AG09319 (cell line): ENCODE results near the gene CHRNG.
A peak's percentile ranks its signal among the peaks of the same experiment; 100 is the strongest.

Experiments used
- DNase-seq: peaks from one replicate; pipeline ENCODE4 v3.0.0-alpha.2; 2010; ENCODE audit warnings: low read depth; ENCODE audit errors: extremely low read depth
- TF ChIP-seq, protein P1 (sequence below): IDR thresholded peaks from 2 replicates; pipeline ENCODE4 v1.5.1; 2011; ENCODE audit warnings: low read depth, mild to moderate bottlenecking, inconsistent platforms, low read length, moderate library complexity

Gene CHRNG

DNA sequence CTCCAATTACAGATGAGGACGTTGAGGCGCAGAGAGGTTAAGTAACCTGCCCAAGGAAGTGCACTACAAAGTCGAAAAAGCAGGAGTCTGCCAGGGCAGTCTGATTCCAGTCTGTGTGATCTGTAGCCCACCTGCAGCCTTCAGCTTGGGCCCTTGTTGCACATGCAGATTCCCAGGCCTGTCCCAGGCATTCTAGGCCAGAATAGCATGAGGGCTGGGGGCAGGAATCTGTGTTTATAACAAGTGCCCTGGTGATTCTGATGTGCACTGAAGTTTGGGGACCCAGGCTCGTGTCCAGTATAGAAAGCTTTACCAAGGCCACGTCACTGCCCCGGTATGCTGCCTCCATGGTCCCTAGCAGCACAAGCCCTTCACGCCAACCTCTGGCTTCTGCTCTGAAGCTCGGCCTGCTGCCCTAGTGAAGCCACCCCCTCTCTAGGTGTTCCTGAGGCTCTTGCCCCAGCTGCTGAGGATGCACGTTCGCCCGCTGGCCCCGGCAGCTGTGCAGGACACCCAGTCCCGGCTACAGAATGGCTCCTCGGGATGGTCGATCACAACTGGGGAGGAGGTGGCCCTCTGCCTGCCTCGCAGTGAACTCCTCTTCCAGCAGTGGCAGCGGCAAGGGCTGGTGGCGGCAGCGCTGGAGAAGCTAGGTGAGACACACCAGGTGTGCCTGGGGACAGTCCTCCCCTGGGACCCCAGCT, 4.6 kb downstream of the CHRNG start:
- TF ChIP-seq, protein P1, sequence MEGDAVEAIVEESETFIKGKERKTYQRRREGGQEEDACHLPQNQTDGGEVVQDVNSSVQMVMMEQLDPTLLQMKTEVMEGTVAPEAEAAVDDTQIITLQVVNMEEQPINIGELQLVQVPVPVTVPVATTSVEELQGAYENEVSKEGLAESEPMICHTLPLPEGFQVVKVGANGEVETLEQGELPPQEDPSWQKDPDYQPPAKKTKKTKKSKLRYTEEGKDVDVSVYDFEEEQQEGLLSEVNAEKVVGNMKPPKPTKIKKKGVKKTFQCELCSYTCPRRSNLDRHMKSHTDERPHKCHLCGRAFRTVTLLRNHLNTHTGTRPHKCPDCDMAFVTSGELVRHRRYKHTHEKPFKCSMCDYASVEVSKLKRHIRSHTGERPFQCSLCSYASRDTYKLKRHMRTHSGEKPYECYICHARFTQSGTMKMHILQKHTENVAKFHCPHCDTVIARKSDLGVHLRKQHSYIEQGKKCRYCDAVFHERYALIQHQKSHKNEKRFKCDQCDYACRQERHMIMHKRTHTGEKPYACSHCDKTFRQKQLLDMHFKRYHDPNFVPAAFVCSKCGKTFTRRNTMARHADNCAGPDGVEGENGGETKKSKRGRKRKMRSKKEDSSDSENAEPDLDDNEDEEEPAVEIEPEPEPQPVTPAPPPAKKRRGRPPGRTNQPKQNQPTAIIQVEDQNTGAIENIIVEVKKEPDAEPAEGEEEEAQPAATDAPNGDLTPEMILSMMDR, result no peak
- DNase-seq, result no peak

DNA sequence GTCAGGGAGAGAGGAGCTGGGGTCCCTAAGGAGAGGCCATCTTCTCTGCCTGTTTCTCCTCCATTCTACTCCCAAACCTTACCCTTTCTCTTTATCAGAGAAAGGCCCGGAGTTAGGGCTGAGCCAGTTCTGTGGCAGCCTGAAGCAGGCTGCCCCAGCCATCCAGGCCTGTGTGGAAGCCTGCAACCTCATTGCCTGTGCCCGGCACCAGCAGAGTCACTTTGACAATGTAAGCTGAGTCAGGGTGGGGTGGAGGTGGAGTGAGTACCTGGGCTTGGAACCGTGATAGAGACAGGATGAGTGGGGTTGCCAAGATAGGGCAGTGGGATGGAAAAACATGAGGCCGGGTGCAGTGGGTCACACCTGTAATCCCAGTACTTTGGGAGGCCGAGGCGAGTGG, 5.2 kb downstream of the CHRNG start:
- TF ChIP-seq, protein P1, result no peak
- no peak for DNase-seq

DNA sequence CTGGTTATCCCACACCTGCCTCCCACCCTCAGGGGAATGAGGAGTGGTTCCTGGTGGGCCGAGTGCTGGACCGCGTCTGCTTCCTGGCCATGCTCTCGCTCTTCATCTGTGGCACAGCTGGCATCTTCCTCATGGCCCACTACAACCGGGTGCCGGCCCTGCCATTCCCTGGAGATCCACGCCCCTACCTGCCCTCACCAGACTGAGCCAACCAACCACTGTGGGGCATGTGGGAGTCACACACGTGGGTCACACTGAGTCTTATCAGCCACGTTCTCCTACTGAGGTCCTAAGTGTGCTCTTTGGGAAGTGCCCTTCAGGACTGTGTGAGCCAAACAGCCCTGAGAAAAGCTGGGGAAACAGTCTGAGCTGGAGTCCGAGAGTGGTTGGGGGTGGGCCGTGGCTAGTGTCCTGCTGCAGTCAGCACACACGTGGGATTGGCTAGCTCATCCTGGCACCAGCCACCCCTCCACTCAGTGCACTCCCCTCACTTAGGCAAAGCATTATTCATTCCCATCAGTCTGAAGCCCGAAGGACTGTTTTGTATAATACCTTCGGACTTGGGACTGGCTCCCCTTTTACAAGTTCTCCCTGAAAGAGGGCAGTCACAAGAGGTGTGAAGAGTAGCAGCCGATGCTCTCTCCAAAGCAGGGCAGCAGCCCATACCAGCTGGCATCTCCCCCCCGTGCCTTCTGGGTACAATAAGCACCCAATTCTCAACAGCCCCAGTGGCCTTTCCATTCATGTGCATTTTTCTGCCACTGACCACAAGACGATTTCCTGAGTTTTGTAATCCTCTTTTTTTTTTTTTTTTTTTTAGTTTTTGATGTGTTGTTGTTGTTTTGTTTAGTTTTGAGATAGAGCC, 6.3 kb downstream of the CHRNG start:
- no peak for DNase-seq
- TF ChIP-seq, protein P1, result no peak

DNA sequence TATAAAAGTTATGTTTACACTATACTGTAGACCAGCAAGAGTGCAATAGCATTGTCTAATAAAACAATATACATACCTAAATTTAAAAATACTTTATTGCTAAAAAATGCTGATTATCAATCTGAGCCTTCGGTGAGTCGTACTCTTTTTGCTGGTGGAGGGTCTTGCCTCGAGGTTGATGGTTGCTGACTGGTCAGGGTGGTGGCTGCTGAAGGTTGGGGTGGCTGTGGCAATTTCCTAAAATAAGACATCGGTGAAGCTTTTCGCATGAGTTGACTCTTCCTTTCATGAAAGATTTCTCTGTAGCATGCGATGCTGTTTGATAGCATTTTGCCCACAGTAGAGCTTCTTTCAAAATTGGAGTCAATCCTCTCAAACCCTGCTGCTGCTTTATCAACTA, 8.5 kb downstream of the CHRNG start:
- TF ChIP-seq, protein P1, result no peak
- DNase-seq, result no peak

DNA sequence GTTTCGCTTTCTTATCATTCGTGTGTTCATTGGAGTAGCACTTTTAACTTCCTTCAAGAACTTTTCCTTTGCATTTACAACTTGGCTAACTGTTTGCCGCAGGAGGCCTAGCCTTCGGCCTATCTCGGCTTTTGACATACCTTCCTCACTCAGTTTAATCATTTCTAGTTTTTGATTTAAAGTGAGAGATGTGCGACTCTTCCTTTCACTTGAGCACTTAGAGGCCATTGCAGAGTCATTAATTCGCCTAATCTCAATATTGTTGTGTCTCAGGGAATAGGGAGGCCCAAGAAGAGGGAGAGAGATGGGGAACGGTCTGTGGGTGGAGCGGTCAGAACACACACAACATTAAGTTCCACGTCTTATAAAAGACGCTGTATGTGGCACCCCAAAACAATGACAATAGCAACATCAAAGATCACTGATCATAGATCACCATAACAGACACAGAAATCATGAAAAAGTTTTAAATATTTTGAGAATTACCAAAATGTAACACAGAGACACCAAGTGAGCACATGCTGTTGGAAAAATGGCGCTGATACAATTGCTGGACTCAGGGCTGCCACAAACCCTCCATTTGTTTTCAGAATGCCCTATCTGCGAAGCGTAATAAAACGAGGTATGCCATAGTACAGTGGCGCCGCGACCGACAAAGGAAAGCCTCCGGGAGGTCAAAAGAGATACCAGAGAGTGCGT, 10.3 kb downstream of the CHRNG start:
- TF ChIP-seq, protein P1, result no peak
- DNase-seq, result no peak

DNA sequence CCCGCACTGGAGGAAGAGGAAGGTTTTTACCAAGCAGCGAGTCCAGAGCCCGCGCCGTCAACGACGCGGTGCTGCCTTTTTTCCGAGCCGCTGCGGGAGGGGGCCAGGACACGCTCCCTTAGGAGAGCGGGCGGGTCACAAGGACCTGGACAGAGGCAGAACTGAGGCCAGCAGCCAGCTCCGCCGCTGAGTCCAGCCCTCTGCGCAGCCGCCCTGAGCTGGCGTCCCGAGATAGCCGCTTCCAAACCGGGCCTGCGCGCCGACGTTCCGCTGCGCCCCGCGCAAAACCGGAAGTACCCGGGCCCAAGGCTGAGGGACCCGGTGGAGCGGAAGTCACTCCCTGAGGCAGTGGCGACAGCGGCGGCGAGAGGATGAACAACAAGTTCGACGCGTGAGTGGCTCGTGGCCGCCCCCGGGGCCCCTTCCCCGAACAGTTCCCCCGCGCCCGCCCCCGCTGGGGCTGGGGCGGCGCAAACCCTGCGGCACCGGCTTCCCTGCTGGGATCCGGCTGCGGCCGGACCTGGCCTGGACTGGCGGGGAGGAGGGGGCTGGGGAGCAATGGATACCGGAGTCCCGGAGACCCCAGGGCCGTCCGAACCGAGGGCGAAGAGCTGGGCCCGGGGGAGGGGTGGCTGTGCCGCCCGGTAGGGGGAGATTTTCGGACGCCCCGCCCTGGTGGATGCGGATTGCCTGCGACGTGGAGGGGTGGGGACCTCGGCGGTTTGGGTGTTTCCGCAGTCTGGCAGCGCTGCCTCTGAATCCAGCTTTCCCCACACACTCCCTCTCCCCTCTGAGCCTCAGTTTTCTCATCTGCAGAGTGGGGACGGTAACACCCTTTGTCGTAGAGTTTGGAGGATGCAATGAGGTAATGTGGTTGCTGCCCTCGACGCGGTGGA, 11.1 kb downstream of the CHRNG start, which contains the start of the genes EIF4E2 and TIGD1:
Gene EIF4E2, plus strand, starts transcription at position 336 of the 896 bp plus-strand sequence. Its CDS starts 36 bp downstream, at position 372.
Gene TIGD1, minus strand, starts transcription at position 204 of the 896 bp plus-strand sequence. CDS start 675 bp downstream, outside the sequence.
- TF ChIP-seq, protein P1, result peak; percentile 9; the same call in 1 of the 2 replicates
- peak; percentile 76 for DNase-seq
